GM18951 (cell line): ENCODE data around the gene ZBTB39.
"Not testable (repeated sequence)": the region's sequence is repeated elsewhere in the genome, so short reads cannot be mapped to it uniquely, and the experiment has no call there.

Experiments
- POLR2A ChIP-seq: IDR thresholded peaks from 4 replicates; pipeline ENCODE4 v1.6.1; 2011; ENCODE audit warnings: mild to moderate bottlenecking; ENCODE audit not compliant: insufficient read length, insufficient read depth; ENCODE audit errors: extremely low read depth
- in situ Hi-C: fragments of 300-500 bp; cut with MboI; formaldehyde crosslinking; loops from one replicate; pipeline ENCODE4 v1.12.0; 2022; ENCODE audit warnings: low sequenced_read_pairs, mixed read lengths, inconsistent platforms; ENCODE audit not compliant: unreplicated experiment

The ZBTB39 gene

DNA sequence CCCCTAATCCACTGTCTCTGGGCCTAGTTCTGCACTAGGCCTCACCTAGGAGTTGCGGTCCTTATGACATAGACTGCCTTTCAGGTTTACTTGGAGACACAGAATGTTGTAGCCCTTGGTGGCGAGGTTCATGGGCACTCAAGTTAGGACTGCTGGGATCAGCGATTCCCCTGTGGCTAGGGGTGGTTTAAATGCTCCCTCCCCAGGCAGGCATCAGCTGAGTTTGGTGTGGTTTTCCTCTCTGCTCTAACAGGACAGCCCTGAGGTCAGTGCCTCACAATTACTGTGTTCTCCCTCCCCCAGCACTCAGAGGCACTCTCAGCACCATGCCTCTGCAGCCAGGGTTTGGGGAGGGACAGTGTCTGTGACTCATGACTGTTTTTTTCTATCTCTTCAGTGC, 26.7 kb downstream of the ZBTB39 start:
- TF ChIP-seq POLR2A, result no peak
- in situ Hi-C loops, result loop anchor here (25.0 kb wide), 1 partner anchor 467 kb away; the partner anchor contains the start of gene RBMS2

DNA sequence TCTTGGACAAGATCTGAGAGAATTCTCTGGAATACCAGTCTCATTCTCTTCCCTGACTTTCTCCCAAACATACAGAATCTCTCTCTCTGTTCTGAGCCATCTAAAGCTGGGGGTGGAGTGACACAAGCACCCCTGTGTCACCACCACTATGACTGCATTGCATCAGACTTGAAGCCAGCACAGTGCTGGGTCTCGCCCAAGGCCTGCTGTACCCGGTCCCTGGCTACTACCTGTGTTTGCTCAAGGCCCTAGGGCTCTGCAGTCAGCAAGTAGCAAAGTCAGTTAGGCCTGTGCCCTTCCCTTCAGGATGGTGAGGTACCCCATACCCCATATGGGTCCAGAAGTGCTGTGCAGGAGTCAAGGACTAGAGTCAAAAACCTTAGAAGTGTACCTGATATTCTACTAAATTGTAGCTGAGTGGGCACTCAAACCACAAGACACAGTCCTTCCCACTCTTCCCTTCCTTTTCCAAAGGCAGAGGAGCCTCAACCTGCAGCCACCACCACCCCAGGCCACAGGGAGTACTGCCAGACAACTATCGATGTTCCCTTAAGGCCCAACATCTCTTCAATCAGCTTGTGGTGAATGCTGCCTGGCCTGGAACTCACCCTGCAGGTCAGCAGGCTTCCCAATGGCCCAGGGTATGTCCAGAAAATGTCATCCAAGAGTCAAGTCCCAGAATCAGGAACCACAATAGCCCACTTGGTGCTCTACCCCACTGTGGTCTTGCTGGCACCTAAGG, 27.8 kb downstream of the ZBTB39 start:
- in situ Hi-C loops, result loop anchor here (25.0 kb wide), 1 partner anchor 466 kb away; the partner anchor contains the start of gene RBMS2
- no peak for TF ChIP-seq POLR2A

DNA sequence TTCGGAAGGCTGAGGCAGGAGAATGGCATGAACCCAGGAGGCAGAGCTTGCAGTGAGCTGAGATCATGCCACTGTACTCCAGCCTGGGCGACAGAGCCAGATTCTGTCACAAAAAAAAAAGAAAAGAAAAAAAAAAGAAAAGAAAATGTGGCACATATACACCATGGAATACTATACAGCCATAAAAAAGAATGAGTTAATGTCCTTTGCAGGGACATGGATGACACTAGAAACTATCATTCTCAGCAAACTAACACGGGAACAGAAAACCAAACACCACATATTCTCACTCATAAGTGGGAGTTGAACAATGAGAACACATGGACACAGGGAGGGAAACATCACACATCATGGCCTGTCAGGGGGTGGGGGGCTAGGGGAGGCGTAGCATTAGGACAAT, 29.0 kb downstream of the ZBTB39 start:
- in situ Hi-C loops, result loop anchor here (25.0 kb wide), 1 partner anchor 465 kb away; the partner anchor contains the start of gene RBMS2

DNA sequence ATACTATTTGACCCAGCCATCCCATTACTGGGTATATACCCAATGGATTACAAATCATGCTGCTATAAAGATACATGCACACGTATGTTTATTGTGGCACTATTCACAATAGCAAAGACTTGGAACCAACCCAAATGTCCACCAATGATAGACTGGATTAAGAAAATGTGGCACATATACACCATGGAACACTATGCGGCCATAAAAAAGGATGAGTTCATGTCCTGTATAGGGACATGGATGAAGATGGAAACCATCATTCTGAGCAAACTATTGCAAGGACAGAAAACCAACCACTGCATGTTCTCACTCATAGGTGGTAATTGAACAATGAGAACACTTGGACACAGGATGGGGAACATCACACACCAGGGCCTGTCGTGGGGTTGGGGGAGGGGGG, 32.1 kb downstream of the ZBTB39 start:
- in situ Hi-C loops, result not testable (repeated sequence)

DNA sequence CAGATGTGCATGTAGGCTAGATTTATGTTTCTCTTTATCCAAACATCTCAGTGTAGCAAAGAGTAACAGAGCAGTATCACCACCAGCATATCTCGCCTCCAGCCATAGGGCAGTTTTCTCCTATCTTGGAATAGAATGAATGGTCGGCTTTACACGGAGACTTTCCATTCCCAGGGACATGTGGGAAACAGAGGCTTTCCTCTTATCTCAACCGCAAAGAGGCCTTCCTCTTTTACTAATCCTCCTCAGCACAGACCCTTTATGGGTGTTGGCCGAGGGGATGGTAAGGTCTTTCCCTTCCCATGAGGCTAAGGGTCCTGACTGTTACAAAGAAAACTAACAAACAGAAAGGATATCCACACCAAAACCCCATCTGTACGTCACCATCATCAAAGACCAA, 37.4 kb downstream of the ZBTB39 start:
- in situ Hi-C loops, result not testable (repeated sequence)

DNA sequence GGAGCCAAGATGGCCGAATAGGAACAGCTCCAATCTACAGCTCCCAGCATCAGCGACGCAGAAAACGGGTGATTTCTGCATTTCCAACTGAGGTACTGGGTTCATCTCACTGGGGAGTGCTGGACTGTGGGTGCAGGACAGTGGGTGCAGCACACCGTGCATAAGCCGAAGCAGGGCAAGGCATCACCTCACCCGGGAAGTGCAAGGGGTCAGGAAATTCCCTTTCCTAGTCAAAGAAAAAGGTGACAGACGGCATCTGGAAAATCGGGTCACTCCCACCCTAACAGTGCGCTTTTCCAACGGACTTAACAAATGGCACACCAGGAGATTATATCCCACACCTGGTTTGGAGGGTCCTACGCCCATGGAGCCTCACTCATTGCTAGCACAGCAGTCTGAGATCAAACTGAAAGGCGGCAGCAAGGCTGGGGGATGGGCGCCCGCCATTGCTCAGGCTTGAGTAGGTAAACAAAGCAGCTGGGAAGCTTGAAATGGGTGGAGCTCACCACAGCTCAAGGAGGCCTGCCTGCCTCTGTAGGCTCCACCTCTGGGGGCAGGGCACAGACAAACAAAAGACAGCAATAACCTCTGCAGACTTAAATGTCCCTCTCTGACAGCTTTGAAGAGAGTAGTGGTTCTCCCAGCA, 40.2 kb downstream of the ZBTB39 start:
- in situ Hi-C loops, result not testable (repeated sequence)

DNA sequence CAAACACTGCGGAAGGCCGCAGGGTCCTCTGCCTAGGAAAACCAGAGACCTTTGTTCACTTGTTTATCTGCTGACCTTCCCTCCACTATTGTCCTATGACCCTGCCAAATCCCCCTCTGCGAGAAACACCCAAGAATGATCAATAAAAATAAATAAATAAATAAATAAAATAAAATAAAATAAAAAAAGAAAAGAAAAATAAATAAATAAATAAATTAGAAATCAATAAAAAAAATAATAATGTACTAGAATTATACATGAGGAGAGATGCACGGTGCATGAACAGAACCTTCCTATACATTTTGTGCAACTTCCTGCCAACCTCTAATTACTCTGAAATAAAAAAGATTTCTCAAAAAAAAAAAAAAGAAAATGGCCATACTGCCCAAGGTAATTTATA, 41.2 kb downstream of the ZBTB39 start:
- in situ Hi-C loops, result not testable (repeated sequence)

DNA sequence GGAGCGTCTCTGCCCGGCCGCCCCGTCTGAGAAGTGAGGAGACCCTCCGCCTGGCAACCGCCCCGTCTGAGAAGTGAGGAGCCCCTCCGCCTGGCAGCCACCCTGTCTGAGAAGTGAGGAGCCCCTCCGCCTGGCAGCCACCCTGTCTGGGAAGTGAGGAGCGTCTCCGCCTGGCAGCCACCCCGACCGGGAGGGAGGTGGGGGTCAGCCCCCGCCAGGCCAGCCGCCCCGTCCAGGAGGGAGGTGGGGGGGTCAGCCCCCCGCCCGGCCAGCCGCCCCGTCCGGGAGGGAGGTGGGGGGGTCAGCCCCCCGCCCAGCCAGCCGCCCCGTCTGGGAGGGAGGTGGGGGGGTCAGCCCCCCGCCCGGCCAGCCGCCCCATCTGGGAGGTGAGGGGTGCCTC, 42.8 kb downstream of the ZBTB39 start:
- in situ Hi-C loops, result not testable (repeated sequence)

DNA sequence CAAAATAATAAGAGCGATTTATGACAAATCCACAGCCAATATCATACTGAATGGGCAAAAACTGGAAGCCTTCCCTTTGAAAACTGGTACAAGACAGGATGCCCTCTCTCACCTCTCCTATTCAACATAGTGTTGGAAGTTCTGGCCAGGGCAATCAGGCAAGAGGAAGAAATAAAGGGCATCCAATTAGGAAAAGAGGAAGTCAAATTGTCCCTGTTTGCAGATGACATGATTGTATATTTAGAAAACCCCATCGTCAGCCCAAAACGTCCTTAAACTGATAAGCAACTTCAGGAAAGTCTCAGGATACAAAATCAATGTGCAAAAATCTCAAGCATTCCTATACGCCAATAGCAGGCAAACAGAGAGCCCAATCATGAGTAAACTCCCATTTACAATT, 44.1 kb downstream of the ZBTB39 start:
- in situ Hi-C loops, result not testable (repeated sequence)

DNA sequence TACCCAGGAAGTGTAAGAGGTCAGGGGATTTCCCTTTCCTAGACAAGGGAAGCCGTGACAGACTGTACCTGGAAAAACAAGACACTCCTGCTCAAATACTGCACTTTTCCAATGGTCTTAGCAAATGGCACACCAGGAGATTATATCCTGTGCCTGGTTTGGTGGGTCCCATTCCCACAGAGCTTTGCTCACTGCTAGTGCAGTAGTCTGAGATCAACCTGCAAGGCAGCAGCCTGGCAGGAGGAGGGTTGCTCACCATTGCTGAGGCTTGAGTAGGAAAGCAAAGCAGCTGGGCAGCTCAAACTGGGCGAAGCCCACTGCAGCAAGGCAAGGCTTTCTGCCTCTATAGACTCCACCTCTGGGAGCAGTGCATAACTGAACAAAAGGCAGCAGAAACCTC, 47.9 kb downstream of the ZBTB39 start:
- in situ Hi-C loops, result no loop called here
- TF ChIP-seq POLR2A, result no peak

DNA sequence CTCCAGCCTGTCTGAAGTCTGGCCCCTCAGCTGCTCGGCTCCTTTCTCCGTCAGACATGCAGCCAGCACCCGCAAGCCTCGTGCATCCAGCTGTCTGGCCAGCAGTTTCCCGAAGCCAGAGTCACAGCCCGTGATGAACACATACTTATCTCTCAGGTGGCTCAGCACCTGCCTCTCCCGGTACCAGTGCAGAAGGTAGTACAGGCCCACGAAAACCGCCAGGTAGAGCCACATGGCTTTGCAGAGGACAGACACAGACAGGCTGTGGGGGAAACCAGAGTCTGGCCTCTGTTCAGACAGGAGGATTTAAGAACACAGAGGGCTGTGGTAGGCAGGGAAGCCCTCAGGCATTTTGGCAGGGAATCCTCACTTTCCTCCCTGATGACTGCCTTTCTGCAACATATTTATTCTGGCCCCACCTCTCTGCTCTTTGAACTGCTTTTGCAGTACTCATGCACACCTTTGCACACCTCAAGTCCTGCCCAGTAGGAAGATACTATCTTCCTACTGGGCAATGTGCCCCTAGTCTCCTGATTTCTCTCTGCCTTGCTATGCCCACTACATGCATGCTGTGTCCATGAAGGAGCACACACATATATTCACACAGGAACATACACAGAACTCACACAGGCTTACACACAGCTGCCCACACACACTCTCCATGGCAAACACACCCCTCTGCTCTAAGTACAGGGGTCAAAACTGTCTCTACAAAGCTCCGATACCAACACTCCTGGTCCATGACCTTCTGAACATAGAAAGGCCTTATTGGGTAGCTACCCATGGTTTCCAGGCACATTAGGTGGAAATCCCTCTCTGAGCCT, 48.9 kb downstream of the ZBTB39 start, which contains the start of gene RDH16:
RDH16 (minus strand) TSS at position 380 of the 824 bp plus-strand sequence; CDS start at position 234, 146 bp downstream.
- in situ Hi-C loops, result no loop called here
- TF ChIP-seq POLR2A, result no peak

DNA sequence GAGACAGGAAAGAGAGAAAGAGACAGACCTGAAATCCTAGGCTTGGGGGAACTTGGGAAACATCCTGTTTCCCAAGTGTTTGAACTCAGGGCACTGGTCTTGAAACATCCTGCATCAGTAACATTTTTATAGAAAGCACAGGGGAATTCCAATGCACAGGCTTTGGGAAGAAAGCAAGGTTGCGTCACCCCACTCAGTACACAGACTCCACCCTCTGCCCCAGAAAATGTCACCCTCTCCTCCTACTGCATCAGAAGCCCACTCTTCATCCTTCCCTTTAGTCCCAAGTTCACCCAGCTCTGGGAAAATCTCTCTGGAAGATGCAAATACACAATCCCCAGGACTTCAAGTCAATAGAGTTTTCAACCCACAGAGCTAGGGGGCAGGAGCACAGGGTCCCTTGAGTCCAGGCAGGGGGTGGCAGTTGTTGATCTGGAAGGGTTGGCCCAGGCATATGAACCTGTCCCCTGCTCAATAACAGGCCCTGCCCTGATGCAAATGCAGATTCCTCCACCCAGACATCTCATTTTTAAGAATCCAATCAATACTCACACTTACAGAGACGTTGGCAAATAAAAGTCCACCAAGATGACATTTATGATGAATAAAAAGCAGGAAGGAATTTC, 50.6 kb downstream of the ZBTB39 start:
- no peak for TF ChIP-seq POLR2A
- in situ Hi-C loops, result no loop called here

DNA sequence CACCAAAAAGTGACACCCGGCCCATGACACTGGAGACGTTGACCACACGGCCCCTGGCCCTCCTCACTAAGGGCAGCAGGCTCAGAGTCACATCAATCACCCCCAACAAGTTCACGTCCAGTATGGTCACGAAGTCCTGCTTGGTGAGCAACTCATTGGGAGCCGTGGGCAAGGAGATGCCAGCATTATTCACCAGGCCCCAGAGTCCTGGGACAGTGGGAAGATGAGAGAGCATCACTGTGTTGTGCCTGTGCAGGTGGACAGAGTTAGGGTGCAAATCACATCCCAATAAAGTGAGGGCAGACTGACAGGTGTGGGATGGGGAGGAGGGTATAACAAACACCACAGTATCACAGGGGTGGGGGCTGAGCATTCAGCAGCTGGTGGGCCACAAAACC, 51.4 kb downstream of the ZBTB39 start:
- no peak for TF ChIP-seq POLR2A
- in situ Hi-C loops, result no loop called here
